Stomach (tissue), 9 donors: ENCODE measurements around the gene ACBD3. TPM values are rescaled to one million over a fixed set of nuclear protein-coding genes. Genes with fewer than 3 reads are reported as not detected.

Source experiments
- DNase-seq, 2 donors: peaks; one replicate each; pipeline versions ENCODE4 v3.0.0 to v3.0.0-alpha.2; 2013 to 2019
- H3K27ac ChIP-seq, 5 donors: fragments of 200-600 bp in 4 of 5; sonication (generic) in 4 of 5; one replicate each; pipeline ENCODE4 v1.5.1; 2013 to 2019; ENCODE audit warnings: mild to moderate bottlenecking in 1 of 5, moderate library complexity in 1 of 5
- H3K27me3 ChIP-seq, 3 donors: fragments of 200-600 bp; sonication (generic); one replicate each; pipeline ENCODE4 v1.5.1; 2017 to 2019; ENCODE audit warnings: mixed run types in 1 of 3
- H3K36me3 ChIP-seq, 4 donors: fragments of 200-600 bp; sonication (generic); 1 replicate in 3 of 4; 2 replicates in 1 of 4; pipeline ENCODE4 v1.5.1; 2016 to 2019
- H3K4me1 ChIP-seq, 4 donors: fragments of 200-600 bp; sonication (generic); one replicate each; pipeline ENCODE4 v1.5.1; 2016 to 2019
- H3K4me3 ChIP-seq, 4 donors: fragments of 200-600 bp; sonication (generic) in 3 of 4; one replicate each; pipeline ENCODE4 v1.5.1; 2016 to 2019; ENCODE audit warnings: mild to moderate bottlenecking in 1 of 4
- H3K9me3 ChIP-seq, 4 donors: fragments of 200-600 bp; sonication (generic); one replicate each; pipeline ENCODE4 v1.5.1; 2016 to 2019
- CTCF ChIP-seq, 7 experiments: fragments of 450-650 bp in 4 of 7; fragments of 200-600 bp in 3 of 7; sonication (generic) in 3 of 7; IDR thresholded peaks; one replicate each; pipeline ENCODE4 v1.5.1; 2016 to 2019; ENCODE audit warnings: antibody characterized with exemption in 7 of 7, control low read depth in 2 of 7, mild to moderate bottlenecking in 1 of 7
- EP300 ChIP-seq: sonication (generic); formaldehyde crosslinking; IDR thresholded peaks from one replicate; pipeline ENCODE4 v1.6.1; 2017; ENCODE audit warnings: antibody characterized with exemption
- POLR2A ChIP-seq, 4 donors: fragments of 450-650 bp; IDR thresholded peaks; one replicate each; pipeline ENCODE4 v1.6.1; 2016; ENCODE audit warnings: antibody characterized with exemption in 4 of 4, control low read depth in 2 of 4, mild to moderate bottlenecking in 1 of 4, moderate library complexity in 1 of 4
- POLR2AphosphoS5 ChIP-seq, 3 donors: sonication (generic); formaldehyde crosslinking; IDR thresholded peaks; one replicate each; pipeline ENCODE4 v1.6.1; 2016; ENCODE audit warnings: antibody characterized with exemption in 3 of 3
- WGBS, 5 donors: extraction: QIAGEN DNeasy Blood & Tissue Kit in 3 of 5; methylation state at CpG; one replicate each; pipeline versions ENCODE4 v1.1.5 to v1.1.7; 2013 to 2018; 5-methylcytosine and 5-hydroxymethylcytosine counted together
- intact Hi-C: fragments of 100-400 bp; cut with DNase I; formaldehyde crosslinking; loops from one replicate; pipeline ENCODE4 v1.15.1; 2023; ENCODE audit warnings: low total_unique reads
- polyA plus RNA-seq, 3 donors: library from polyadenylated mRNA; stranded (reverse); fragments of 200-250 nt; gene quantifications; one replicate each; pipeline ENCODE4 v1.2.3, GENCODE V29; 2013
- total RNA-seq, 5 donors: library from RNA; depleted of rRNA; stranded (reverse); fragments of >200 nt; gene quantifications; one replicate each; pipeline versions ENCODE4 v1.1.0 to v1.2.3, GENCODE V29; 2014 to 2016
- donor health status: healthy with polysubstance abuse.
- donor health status: Bipolar disorder and iron deficiency.
- donor health status: healthy.

ACBD3 gene
- total and polyA plus RNA-seq, 8 donors, result 9.1 to 132 (median 35.5) TPM

- H3K27me3 ChIP-seq, result no peaks in the 10 kb centered on the region
- H3K36me3 ChIP-seq, result peaks cover 0 to 9% (median 7%) of the 10 kb centered on the region in 4 donors
- H3K4me1 ChIP-seq, result peaks cover 5 to 52% (median 29%) of the 10 kb centered on the region in 4 donors
- no peak overlapping the region for H3K27ac ChIP-seq
- WGBS, 5 donors, result 87 to 94% (median 91%) methylated on average over 5 of the region's 5 CpGs
- TF ChIP-seq POLR2A (IDR thresholded peaks at IDR 0.05), result no peak
- no peak for TF ChIP-seq CTCF (IDR thresholded peaks at IDR 0.05)
- TF ChIP-seq EP300, result no peak
- no peak for TF ChIP-seq POLR2AphosphoS5 (IDR thresholded peaks at IDR 0.05)
- intact Hi-C loops, result no loop called here
- no peak for DNase-seq
- no peaks in the 10 kb centered on the region for H3K9me3 ChIP-seq
- H3K4me3 ChIP-seq, result no peak overlapping the region
Measured at GRCh38 chr1:226172589-226172988, 14.0 kb downstream of the ACBD3 start.

DNA sequence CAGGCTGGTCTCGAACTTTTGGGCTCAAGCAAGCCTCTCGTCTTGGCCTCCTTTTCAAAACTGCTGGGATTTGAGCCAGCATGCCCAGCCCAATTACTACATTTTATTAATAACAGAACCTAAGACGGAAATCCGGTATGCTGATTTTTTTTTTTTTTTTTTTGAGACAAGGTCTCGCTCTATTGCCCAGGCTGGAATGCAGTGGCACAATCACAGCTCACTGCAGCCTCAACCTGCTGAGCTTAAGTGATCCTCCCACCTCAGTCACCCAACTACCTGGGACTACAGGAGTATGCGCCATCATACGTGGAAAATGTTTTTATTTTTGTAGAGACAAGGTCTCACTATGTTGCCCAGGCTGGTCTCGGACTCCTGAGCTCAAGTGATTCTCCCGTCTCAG is 20.2 kb downstream of the ACBD3 start:
- WGBS, 5 donors, result 77 to 85% (median 80%) methylated on average over 9 of the region's 9 CpGs
- peaks cover 36 to 48% (median 46%) of the 10 kb centered on the region in 4 donors for H3K36me3 ChIP-seq
- H3K27me3 ChIP-seq, result no peaks in the 10 kb centered on the region
- no peak for TF ChIP-seq POLR2A (IDR thresholded peaks at IDR 0.05)
- no peak for TF ChIP-seq POLR2AphosphoS5 (IDR thresholded peaks at IDR 0.05)
- no peak for TF ChIP-seq CTCF (IDR thresholded peaks at IDR 0.05)
- no peak for TF ChIP-seq EP300
- no peak overlapping the region for H3K27ac ChIP-seq
- H3K4me3 ChIP-seq, result no peak overlapping the region
- intact Hi-C loops, result no loop called here
- H3K9me3 ChIP-seq, result no peaks in the 10 kb centered on the region
- H3K4me1 ChIP-seq, result peaks cover 0 to 30% (median 11%) of the 10 kb centered on the region in 4 donors
- DNase-seq, result no peak

DNA sequence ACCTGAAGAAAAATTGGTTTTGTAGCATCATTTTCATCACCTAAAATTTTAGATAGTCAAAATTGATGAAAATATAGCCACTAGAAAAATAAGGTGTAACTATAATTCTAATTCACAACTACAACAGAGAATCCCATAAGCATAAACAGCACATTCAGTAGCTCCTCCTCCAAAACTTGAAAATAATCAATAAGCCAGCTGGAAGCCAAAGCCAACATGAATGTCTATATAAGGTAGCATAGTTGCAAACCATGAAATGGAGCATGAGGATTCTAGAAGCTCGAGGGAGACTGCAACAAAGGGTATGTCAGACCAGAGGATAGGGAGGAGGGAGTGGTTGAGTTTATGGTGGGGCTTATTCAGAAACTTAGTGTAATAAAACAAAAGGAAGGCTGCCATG is 22.4 kb downstream of the ACBD3 start:
- no peak overlapping the region for H3K27ac ChIP-seq
- H3K4me1 ChIP-seq, result peaks cover 0 to 30% (median 11%) of the 10 kb centered on the region in 4 donors
- H3K36me3 ChIP-seq, result peaks cover 56 to 70% (median 68%) of the 10 kb centered on the region in 4 donors
- TF ChIP-seq POLR2AphosphoS5 (IDR thresholded peaks at IDR 0.05) (no peak), CTCF (IDR thresholded peaks at IDR 0.05) (no peak), EP300 (no peak), POLR2A (IDR thresholded peaks at IDR 0.05) (no peak)
- DNase-seq, result no peak
- WGBS, 5 donors, result 79 to 92% (median 88%) methylated on average over 1 of the region's 1 CpG
- H3K4me3 ChIP-seq, result no peak overlapping the region
- no peaks in the 10 kb centered on the region for H3K9me3 ChIP-seq
- intact Hi-C loops, result no loop called here
- H3K27me3 ChIP-seq, result no peaks in the 10 kb centered on the region

DNA sequence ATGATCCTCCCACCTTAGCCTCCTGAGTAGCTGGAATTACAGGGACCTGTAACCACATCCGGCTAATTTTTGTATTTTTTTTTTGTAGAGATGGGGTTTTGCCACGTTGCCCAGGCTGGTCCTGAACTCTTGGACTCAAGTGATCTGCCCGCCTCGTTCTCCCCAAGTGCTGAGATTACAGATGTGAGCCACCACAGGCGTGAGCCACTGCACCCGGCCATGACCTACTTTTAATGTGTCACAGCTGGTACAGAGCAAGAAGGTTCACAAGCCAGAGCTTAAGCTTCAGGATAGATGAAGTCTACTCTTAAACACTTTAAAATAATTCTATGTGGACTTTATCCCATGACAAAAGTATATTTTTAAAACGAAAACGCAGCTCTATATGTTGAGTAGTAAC is 23.6 kb downstream of the ACBD3 start:
- H3K4me3 ChIP-seq, result no peak overlapping the region
- H3K27ac ChIP-seq, result no peak overlapping the region
- no peaks in the 10 kb centered on the region for H3K27me3 ChIP-seq
- no peak for DNase-seq
- intact Hi-C loops, result no loop called here
- no peaks in the 10 kb centered on the region for H3K9me3 ChIP-seq
- TF ChIP-seq POLR2AphosphoS5 (IDR thresholded peaks at IDR 0.05) (no peak), EP300 (no peak), POLR2A (IDR thresholded peaks at IDR 0.05) (no peak), CTCF (IDR thresholded peaks at IDR 0.05) (no peak)
- peaks cover 64 to 82% (median 80%) of the 10 kb centered on the region in 4 donors for H3K36me3 ChIP-seq
- 79 to 88% (median 81%) methylated on average over 8 of the region's 8 CpGs for WGBS, 5 donors
- peaks cover 0 to 30% (median 13%) of the 10 kb centered on the region in 4 donors for H3K4me1 ChIP-seq
